EH (cell line): Measurements from ENCODE around the gene FAM229A.

Source experiments
- DNase-seq: peaks from one replicate; pipeline ENCODE4 v3.0.0-alpha.2; 2015; ENCODE audit warnings: low read depth

FAM229A gene

DNA sequence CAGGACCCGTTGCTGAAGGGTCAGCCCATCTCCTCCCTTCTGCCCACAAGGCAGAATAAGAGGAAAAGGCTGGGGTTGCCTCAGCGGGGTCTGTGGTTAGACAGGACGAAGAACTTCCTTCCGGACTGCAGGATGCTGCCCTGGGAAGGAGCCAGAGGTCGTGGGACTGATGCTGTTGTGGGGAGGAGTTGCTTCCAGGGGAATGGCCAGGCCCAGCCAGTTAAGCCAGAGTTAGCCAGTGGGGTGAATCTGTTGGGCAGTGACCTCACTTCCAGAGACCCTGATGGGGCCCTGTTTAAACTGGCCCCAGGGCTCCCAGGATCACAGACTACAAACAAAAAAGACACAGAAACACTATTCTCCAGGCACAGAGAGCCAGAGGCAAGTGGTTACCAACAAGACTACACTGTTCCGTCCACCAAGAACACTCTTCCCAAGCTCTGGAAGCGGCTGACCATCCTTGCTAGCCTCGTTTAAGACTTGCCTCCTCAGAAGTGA is 13.0 kb downstream of the FAM229A start:
- peak; percentile 86 for DNase-seq

DNA sequence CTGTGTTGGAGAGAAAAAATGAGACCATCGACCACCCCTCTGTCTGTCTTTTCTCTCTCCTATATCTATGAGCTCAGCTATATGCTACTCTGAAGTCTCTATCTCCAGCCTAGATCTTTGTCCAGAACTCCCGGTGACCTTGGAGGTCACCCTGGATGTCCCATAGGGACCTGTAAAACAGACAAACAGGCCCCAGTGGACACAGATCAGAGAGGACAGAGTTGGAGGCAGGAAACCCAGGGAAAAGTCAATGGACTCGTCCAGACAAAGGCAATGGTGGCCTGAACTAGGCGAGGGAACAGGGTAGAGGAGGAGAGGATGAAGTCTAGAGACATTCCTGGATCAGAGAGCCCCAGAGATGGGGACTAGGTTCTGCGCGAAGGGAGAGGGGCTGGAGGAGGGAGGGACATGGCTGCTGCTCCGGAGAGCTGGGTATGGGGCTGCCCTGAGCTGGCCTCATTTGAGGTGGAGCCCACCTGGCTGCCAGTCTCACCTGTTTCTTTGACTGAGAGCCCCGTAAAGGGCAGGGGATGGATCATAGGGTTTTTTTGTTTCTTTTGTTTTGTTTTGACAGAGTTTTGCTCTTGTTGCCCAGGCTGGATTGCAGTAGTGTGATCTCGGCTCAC is 15.6 kb downstream of the FAM229A start:
- no peak for DNase-seq

DNA sequence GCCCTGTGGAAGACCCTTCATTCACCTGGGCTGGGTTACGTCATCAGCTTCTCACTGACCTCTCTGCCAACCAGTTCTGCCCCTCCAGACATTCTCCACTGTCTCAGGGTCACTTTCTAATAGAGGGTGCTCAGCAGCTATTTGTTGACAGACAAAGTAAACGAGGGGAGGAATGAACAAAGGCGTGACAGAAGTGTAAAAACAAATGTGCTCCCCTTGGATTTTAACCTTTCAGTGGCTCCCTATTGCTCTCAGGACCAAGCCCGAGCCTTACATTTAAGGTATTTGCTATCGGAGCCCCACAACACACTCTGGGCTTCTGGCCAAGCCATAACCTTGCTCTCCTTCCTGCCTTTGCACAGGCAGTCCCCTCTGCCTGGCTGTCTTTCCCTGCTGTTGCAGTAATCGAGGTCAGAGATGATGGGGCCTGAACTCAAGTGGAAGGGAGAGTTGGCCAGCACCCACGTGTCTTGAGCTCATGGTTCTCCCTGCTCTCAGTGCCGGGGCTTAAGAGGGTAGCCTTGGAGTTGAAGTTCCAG is 16.9 kb downstream of the FAM229A start:
- peak; percentile 15 for DNase-seq

GRCh38 chr1:32342704-32343103 is 19.6 kb downstream of the FAM229A start:
- DNase-seq: no peak

GRCh38 chr1:32341971-32342370 is 20.3 kb downstream of the FAM229A start:
- no peak for DNase-seq

- DNase-seq: no peak
These were observed 21.0 kb downstream of the FAM229A start for GRCh38 chr1:32341186-32341757.

DNA sequence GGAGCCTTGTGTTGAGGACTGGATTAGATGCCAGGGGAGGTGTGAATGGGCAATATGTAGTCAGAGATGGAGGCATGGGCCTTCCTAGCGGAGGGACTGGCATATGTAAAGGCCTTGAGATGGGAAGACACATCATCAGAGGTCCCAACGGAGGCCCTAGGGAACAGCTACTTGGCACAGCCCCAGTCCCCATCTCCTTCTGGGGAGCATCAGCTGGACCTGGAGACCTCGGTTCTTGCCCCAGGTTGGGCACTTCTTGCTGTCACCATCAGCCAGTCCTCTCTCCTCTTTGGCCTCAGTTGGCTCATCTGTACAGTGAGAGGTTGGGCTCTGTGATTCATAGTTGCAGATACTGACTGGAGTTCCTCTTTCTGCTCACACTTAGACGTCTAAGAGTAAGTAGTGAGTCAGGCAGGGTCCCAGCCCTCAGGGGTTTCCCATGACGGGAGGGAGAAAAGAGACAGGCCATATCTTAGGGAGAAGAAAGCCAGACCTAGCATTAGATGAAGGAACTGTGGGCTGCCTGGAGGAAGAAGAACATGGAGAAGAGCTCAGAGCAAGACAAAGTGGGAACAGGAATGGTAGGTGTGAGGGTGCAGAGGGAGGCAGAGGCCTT is 22.8 kb downstream of the FAM229A start:
- DNase-seq: peak; percentile 77

DNA sequence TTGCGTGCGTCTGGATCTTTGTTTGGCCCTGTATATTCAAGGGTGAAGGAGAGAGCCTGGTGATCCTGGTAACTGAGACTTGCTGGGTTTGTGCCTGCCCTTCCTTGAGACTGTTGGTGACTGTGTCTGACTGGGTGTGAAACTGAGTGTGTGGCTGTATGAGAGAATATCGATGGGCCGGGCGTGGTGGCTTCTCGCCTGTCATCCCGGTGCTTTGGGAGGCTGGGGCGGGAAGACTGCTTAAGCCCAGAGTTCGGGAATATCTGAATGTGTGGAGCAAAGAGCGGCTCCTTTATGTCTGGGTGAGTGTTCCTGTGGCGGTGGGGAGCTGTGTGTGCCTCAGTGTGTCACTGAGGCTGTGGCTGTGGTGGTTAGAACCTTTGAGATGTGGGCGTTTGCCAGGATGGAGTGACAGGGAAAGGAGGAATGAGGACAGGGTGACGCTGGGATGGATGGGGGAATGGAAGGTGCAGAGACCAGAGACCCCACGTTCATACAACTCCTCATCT is 23.6 kb downstream of the FAM229A start:
- DNase-seq: no peak

DNA sequence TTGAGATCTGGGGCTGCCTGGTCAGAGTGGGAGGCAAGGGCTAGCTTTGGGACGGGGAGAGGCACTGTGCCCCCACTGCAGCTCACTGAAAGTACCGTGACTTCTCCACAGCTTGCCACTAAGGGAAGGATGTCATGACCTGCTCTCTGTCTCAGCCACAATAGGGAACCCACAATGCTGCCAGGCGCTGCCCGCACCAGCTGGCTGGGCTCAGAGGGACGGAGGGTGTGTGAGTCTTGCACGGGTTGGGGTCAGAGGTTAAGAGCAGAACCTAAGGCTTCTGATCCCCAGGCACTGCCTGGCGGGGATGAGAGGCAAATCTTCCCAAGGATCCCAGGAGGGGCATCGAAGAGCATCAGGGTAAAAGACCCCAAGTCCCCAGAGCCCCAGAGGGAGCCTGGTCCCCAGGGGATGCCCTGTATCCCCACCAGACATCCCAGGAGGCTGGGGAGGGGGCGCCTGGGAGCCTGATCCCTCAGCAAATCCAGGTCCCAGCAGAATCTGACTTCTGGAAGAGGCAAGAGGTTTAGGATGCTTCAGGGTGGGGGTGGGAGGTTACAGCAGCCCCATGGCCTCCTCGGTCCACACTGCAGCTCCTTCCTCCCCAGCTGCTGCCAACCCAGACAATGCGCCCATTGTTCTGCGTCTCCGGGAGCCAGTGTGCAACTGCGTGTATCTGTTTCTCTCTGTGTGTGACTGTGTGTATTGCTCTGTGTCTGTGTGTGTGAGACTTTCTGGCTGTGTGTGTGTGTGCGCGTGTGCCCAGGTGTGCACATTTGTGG is 24.2 kb downstream of the FAM229A start:
- DNase-seq: no peak

- peak; percentile 57 for DNase-seq
These were observed 25.2 kb downstream of the FAM229A start for GRCh38 chr1:32336963-32337675.

- DNase-seq: no peak
These were observed 25.7 kb downstream of the FAM229A start for GRCh38 chr1:32336591-32336932.

GRCh38 chr1:32335790-32336590 is 26.3 kb downstream of the FAM229A start, which contains the start of gene MARCKSL1:
Gene MARCKSL1, minus strand, starts transcription at chr1:32336233. Its CDS starts 200 bp downstream, at chr1:32336033.
- peak; percentile 76 for DNase-seq

DNA sequence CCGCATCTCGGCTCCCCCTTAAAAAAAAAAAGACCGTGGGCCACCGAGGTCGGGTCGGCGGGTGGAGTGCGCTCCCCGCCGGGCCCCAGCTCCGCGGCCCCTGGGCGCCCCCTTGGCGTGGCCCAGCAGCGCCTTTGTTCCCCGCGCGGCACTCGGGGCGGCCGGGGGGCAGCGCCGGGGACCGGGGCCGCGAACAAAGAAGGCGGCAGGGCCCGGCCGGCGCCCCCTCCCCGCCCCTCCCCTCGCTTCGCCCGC is 26.8 kb downstream of the FAM229A start:
- DNase-seq: no peak

- DNase-seq: peak; percentile 57
These were observed 27.3 kb downstream of the FAM229A start for GRCh38 chr1:32334864-32335534.

DNA sequence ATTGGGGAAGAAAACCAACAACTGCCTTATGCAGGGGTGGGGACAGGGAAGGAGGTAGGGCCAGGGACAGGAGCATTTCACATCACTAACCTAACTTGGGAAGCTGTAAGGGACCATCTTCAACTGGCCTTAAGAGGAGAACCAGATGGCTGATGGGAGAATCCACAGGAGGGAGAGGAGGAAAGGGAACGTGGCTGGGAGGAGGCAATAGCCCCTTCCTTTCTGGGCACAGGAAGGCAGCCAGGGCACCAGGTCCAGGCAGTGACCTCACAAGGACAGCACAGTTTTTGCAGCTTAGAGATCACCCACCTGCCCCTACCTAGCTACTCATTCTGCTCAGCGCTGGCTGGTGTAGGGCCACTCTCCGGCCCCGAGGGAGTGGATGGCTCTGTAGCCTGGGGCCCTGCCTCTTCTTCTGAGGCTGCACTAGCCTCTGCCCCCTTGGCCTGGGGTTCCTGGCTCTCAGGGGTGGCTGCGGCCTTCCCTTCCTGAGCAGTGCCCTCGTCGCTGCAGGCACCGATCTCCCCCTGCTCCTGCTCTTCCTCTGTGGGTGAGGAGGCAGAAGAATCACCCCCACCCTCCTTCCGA is 27.9 kb downstream of the FAM229A start:
- peak; percentile 29 for DNase-seq

DNA sequence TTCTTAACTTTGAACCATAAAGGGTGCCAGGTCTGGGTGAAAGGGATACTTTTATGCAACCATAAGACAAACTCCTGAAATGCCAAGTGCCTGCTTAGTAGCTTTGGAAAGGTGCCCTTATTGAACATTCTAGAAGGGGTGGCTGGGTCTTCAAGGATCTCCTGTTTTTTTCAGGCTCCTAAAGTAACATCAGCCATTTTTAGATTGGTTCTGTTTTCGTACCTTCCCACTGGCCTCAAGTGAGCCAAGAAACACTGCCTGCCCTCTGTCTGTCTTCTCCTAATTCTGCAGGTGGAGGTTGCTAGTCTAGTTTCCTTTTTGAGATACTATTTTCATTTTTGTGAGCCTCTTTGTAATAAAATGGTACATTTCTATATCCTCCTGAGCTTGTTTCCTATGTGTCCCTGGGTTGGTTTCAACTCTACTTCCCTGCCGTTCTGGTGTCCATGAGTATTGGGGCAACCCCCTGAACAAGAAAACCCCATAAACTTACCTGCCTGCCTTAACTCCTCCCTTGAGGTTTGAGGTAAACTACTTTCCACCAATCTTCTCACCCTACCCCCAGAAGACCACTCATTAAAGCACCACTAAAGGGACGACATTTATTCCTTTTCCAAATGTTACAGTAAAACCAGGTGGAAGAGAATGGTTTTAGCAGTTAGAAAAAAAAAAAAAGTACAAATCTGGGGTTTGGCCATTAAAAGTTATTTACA is 28.9 kb downstream of the FAM229A start:
- DNase-seq: no peak

DNA sequence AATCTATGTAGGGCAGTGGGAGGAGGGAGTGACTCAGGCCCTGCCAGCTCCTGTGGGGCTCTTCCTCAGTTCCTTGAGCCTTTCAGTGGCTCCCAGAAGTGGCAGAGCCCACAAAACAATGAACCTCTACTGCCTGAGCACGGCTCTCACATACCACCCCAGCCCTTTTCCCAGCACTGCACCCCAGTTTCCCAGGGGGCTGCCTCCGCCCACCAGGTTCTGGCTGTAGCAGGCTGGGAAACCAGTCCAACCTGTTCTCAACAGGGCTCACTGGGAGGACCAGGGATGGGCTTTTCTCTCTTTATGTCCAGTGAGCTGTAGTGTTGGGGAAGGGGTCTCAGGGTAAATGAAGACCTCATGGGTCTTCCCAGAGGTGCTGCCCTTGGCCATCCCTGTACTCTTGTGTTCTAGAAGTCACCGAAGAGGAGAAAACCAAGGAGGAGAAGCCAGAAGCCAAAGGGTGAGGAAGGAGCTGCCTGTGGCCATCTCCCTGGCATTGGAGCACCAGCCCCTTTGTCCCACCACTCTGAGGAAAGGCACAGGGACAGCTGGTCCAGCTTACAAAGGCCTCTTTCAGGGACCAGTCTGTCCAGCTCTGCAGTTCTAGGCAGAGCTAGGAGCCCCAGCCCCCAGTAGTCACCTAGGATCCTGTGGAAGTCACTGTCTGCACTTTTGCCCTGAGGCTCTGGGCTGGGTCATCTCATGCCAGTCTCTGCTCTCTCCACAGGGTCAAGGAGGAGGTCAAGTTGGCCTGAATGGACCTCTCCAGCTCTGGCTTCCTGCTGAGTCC is 29.8 kb downstream of the FAM229A start:
- DNase-seq: no peak

- no peak for DNase-seq
These were observed 30.7 kb downstream of the FAM229A start for GRCh38 chr1:32331549-32331948.
